Frontal cortex (tissue), 4 donors: ENCODE measurements around the gene LRRC1. TPM values are rescaled to one million over a fixed set of nuclear protein-coding genes. Genes with fewer than 3 reads are reported as not detected.

ENCODE experiments used
- DNase-seq, 2 donors: peaks; one replicate each; pipeline ENCODE4 v3.0.0; 2012; ENCODE audit warnings: low spot score in 2 of 2
- FAIRE-seq: peaks from 2 replicates; lab custom pipeline; 2012; peaks lifted over from hg19 to GRCh38; lab: Jason Lieb, UNC
- total RNA-seq: library from RNA; depleted of rRNA; stranded (reverse); fragments of >200 nt; gene quantifications from one replicate; pipeline ENCODE4 v1.2.3, GENCODE V29; 2014
- donor health status: control.
- donor health status: control.
- donor health status: control.

LRRC1 gene
- total RNA-seq, 1 donor from 2014 or later = 10.6 TPM

GRCh38 chr6:53915026-53915691, 120.4 kb downstream of the LRRC1 start:
- DNase-seq = no peak
- no peak for FAIRE-seq

GRCh38 chr6:53916804-53917463, 122.1 kb downstream of the LRRC1 start:
- no peak for DNase-seq
- no peak for FAIRE-seq

GRCh38 chr6:53917464-53917842, 122.6 kb downstream of the LRRC1 start:
- no peak for DNase-seq
- FAIRE-seq = no peak

GRCh38 chr6:53918854-53919510, 124.2 kb downstream of the LRRC1 start:
- no peak for FAIRE-seq
- DNase-seq = no peak

- DNase-seq (no peak), FAIRE-seq (no peak)
Observed at GRCh38 chr6:53919881-53920360, 125.1 kb downstream of the LRRC1 start.

- no peak for DNase-seq
Observed at GRCh38 chr6:53920881-53921280, 126.1 kb downstream of the LRRC1 start.

GRCh38 chr6:53921639-53922038, 126.8 kb downstream of the LRRC1 start:
- FAIRE-seq (no peak), DNase-seq (no peak)

More at GRCh38 chr6:53920881-53921280, 126.1 kb downstream of the LRRC1 start:
- no peak for FAIRE-seq

- FAIRE-seq = no peak
- no peak for DNase-seq
Observed at GRCh38 chr6:53922539-53922981, 127.8 kb downstream of the LRRC1 start.

- DNase-seq (no peak), FAIRE-seq (no peak)
Observed at GRCh38 chr6:53924277-53924676, 129.5 kb downstream of the LRRC1 start.

GRCh38 chr6:53924821-53925422, 130.1 kb downstream of the LRRC1 start:
- DNase-seq (no peak), FAIRE-seq (no peak)

GRCh38 chr6:53925891-53926290, 131.1 kb downstream of the LRRC1 start:
- DNase-seq (no peak), FAIRE-seq (no peak)

- FAIRE-seq (no peak), DNase-seq (no peak)
Observed at GRCh38 chr6:53926505-53926904, 131.7 kb downstream of the LRRC1 start.

GRCh38 chr6:53928641-53929040, 133.8 kb downstream of the LRRC1 start:
- no peak for DNase-seq
- no peak for FAIRE-seq

GRCh38 chr6:53929041-53929820, 134.4 kb downstream of the LRRC1 start:
- no peak for DNase-seq
- FAIRE-seq = no peak

- no peak for FAIRE-seq
- DNase-seq = no peak
Observed at GRCh38 chr6:53929821-53930120, 135.0 kb downstream of the LRRC1 start.

- no peak for DNase-seq
- no peak for FAIRE-seq
Observed at GRCh38 chr6:53930330-53930729, 135.5 kb downstream of the LRRC1 start.

GRCh38 chr6:53931086-53931485, 136.3 kb downstream of the LRRC1 start:
- FAIRE-seq (no peak), DNase-seq (no peak)

GRCh38 chr6:53932516-53932915, 137.7 kb downstream of the LRRC1 start:
- FAIRE-seq (no peak), DNase-seq (no peak)

- DNase-seq (no peak), FAIRE-seq (no peak)
Observed at GRCh38 chr6:53934023-53934422, 139.2 kb downstream of the LRRC1 start.

- no peak for DNase-seq
- FAIRE-seq = no peak
Observed at GRCh38 chr6:53937461-53937860, 142.7 kb downstream of the LRRC1 start.
